ENCODE measurements around the gene SLC39A9. TPM values are rescaled to one million over a fixed set of nuclear protein-coding genes. Genes with fewer than 3 reads are reported as not detected.

Gene SLC39A9
- total and polyA plus RNA-seq, 10 of the 15 experiments (the other 5 are each of a cell fraction or from before 2014, with no cell fraction given): 19.9 to 109 (median 46.9) TPM

DNA sequence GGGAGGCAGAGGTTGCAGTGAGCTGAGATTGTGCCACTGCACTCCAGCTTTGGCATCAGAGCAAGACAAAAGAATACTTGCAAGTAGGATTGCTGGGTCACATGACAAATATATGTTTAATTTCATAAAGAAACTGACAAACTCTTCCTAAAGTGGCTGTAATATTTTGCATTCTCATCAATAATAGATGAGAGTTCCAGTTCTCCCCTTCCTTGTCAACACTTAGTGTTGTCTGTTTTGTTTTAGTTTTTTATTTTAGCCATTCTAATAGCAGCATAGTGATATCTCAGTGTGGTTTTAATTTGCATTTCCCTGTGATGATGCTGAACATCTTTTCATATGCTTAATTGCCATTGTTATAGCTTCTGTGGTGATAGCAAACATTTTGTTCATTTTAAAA lies 31.2 kb downstream of the SLC39A9 start (continued):
- TF ChIP-seq, protein P1, sequence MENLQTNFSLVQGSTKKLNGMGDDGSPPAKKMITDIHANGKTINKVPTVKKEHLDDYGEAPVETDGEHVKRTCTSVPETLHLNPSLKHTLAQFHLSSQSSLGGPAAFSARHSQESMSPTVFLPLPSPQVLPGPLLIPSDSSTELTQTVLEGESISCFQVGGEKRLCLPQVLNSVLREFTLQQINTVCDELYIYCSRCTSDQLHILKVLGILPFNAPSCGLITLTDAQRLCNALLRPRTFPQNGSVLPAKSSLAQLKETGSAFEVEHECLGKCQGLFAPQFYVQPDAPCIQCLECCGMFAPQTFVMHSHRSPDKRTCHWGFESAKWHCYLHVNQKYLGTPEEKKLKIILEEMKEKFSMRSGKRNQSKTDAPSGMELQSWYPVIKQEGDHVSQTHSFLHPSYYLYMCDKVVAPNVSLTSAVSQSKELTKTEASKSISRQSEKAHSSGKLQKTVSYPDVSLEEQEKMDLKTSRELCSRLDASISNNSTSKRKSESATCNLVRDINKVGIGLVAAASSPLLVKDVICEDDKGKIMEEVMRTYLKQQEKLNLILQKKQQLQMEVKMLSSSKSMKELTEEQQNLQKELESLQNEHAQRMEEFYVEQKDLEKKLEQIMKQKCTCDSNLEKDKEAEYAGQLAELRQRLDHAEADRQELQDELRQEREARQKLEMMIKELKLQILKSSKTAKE (IDR thresholded peaks at IDR 0.05; ENCODE audit: low read depth, poor library complexity, severe bottlenecking): no peak
- TF ChIP-seq TARDBP (IDR thresholded peaks at IDR 0.05; ENCODE audit: borderline replicate concordance) (no peak), ZSCAN29 (IDR thresholded peaks at IDR 0.05) (no peak), SIN3A (IDR thresholded peaks at IDR 0.05; ENCODE audit: low read depth, low read length) (no peak), RFX5 (IDR thresholded peaks at IDR 0.05; ENCODE audit: low read depth, low read length) (no peak), NFYA (IDR thresholded peaks at IDR 0.05; ENCODE audit: borderline replicate concordance, low read depth, low read length) (no peak), RUNX3 (IDR thresholded peaks at IDR 0.05; ENCODE audit: low read length) (no peak), ESRRA (IDR thresholded peaks at IDR 0.05; ENCODE audit: low read length) (no peak), MTA2 (IDR thresholded peaks at IDR 0.05; ENCODE audit: low read depth) (no peak), IKZF2 (IDR thresholded peaks at IDR 0.05) (no peak)

DNA sequence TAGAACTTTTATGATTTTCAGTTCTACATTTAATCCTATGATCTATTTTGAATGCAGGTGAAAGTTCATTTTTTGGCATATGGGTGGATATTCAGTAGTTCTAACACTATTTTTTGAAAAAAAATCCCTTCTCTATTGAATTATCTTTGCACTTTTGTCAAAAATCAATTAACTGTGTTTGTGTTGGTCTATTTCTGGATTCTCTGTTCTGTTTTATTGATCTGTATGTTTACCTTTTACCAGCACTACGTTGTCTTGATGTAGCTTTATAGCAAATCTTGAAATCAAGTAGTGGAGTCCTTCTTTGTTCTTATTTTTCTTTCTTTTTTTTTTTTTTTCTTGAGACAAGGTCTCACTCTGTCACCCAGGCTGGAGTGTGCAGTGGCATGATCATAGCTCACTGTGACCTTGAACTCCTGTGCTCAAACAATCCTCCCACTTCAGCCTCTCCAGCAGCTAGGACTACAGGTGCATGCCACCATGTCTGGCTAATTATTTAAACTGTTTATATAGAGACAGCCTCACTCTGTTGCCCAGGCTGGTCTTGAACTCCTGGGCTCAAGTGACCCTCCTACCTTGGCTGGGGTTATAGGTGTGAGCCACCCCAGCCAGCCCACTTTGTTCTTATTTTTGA lies 31.9 kb downstream of the SLC39A9 start:
- no peaks in the 10 kb centered on the region for H3K27me3 ChIP-seq (replicated peaks in 1 of 2; ENCODE audit: control insufficient read depth in 2 of 2, insufficient read depth in 2 of 2, low read length in 1 of 2)
- peaks cover 10% of the 10 kb centered on the region; the same call in 1 of the 2 replicates for H3K4me1 ChIP-seq (ENCODE audit: control insufficient read depth, insufficient read depth, low read length)
- H3K4me2 ChIP-seq (ENCODE audit: control insufficient read depth, insufficient read depth): no peak overlapping the region
- TF ChIP-seq STAT1 (conservative IDR thresholded peaks at IDR 0.05) (no peak), RAD21 (IDR thresholded peaks at IDR 0.05; ENCODE audit: insufficient read depth, low read depth, low read length) (no peak), RB1 (IDR thresholded peaks at IDR 0.05; ENCODE audit: borderline replicate concordance) (no peak), CBX5 (IDR thresholded peaks at IDR 0.05; ENCODE audit: low read depth) (no peak), ZNF274 (IDR thresholded peaks at IDR 0.05; ENCODE audit: insufficient read depth, insufficient read length) (no peak), NR2C2 (IDR thresholded peaks at IDR 0.05; ENCODE audit: borderline replicate concordance, control insufficient read depth, insufficient read length, low read depth) (no peak), CBFB (IDR thresholded peaks at IDR 0.05; ENCODE audit: low read depth) (no peak)
- TF ChIP-seq, protein P2, sequence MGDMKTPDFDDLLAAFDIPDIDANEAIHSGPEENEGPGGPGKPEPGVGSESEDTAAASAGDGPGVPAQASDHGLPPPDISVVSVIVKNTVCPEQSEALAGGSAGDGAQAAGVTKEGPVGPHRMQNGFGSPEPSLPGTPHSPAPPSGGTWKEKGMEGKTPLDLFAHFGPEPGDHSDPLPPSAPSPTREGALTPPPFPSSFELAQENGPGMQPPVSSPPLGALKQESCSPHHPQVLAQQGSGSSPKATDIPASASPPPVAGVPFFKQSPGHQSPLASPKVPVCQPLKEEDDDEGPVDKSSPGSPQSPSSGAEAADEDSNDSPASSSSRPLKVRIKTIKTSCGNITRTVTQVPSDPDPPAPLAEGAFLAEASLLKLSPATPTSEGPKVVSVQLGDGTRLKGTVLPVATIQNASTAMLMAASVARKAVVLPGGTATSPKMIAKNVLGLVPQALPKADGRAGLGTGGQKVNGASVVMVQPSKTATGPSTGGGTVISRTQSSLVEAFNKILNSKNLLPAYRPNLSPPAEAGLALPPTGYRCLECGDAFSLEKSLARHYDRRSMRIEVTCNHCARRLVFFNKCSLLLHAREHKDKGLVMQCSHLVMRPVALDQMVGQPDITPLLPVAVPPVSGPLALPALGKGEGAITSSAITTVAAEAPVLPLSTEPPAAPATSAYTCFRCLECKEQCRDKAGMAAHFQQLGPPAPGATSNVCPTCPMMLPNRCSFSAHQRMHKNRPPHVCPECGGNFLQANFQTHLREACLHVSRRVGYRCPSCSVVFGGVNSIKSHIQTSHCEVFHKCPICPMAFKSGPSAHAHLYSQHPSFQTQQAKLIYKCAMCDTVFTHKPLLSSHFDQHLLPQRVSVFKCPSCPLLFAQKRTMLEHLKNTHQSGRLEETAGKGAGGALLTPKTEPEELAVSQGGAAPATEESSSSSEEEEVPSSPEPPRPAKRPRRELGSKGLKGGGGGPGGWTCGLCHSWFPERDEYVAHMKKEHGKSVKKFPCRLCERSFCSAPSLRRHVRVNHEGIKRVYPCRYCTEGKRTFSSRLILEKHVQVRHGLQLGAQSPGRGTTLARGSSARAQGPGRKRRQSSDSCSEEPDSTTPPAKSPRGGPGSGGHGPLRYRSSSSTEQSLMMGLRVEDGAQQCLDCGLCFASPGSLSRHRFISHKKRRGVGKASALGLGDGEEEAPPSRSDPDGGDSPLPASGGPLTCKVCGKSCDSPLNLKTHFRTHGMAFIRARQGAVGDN (IDR thresholded peaks at IDR 0.05): no peak
- ChIA-PET RAD21 (ENCODE audit: unreplicated experiment) (interaction anchor here (0.6 kb wide), 1 partner anchor 33 kb away, joined by 3 read pairs; no protein-coding TSS in a partner anchor), POLR2A (interaction anchor here (0.6 to 0.7 kb wide), 2 partner anchors 106 to 568 kb away, joined by 4 read pairs; no protein-coding TSS in a partner anchor), SMC1A (ENCODE audit: uncharacterized antibody, unreplicated experiment) (interaction anchor here (0.6 to 2.6 kb wide), 8 partner anchors 11 to 112 kb away, joined by 3 to 8 read pairs (median 6); partner anchors contain the start of genes ERH and SLC39A9), CTCF (interaction anchor here (0.6 to 0.7 kb wide), 2 partner anchors 84 to 170 kb away, joined by 3 to 4 read pairs; no protein-coding TSS in a partner anchor)
- 96% methylated on average over 1 of the region's 1 CpG for WGBS (ENCODE audit: insufficient coverage, insufficient replicate concordance, low lambda C conversion rate, missing lambda C conversion rate)
- BruUV-seq (replicated peaks): no TSS peak
- no peak overlapping the region for H2AFZ ChIP-seq (ENCODE audit: control insufficient read depth, low read depth, low read length)
- no peak overlapping the region for H3K27ac ChIP-seq (ENCODE audit: control insufficient read depth, insufficient read depth)
- H3K36me3 ChIP-seq (ENCODE audit: control insufficient read depth in 2 of 2, insufficient read depth in 2 of 2, low read length in 1 of 2): peaks cover 1 to 19% of the 10 kb centered on the region in 2 experiments; a peak in 3 of 4 replicates
- in situ Hi-C loops (cut with MboI): no loop called here
- no peaks in the 10 kb centered on the region for H4K20me1 ChIP-seq (ENCODE audit: control insufficient read depth, insufficient read depth)
- no peak for ATAC-seq
- H3K79me2 ChIP-seq (ENCODE audit: control insufficient read depth, insufficient read depth, low read length): peaks cover 3% of the 10 kb centered on the region
- intact Hi-C loops (cut with micrococcal nuclease; ENCODE audit: unreplicated experiment): no loop called here
- no peak for DNase-seq (ENCODE audit: low read depth, low spot score)
- no peak overlapping the region for H3K4me3 ChIP-seq
- H3K9me3 ChIP-seq (replicated peaks; ENCODE audit: control insufficient read depth, insufficient read depth, low read length): peaks cover 3% of the 10 kb centered on the region; the same call in 2 of the 3 replicates
- no peak overlapping the region for H3K9ac ChIP-seq (ENCODE audit: control insufficient read depth, insufficient read depth, low read length)
- FAIRE-seq: no peak
